Right lobe of liver (tissue), 6 donors: Measurements from ENCODE around the gene RNF44. TPM values are rescaled to one million over a fixed set of nuclear protein-coding genes. Genes with fewer than 3 reads are reported as not detected.

Experiments
- ATAC-seq, 4 donors: fragments of 200-7000 bp; cut with Tn5 transposase; one replicate each; pipeline ENCODE4 v1.9.1; 2020; ENCODE audit warnings: mild to moderate bottlenecking in 4 of 4, moderate library complexity in 4 of 4
- DNase-seq, 3 donors: peaks; one replicate each; pipeline ENCODE4 v3.0.0-alpha.2; 2020
- H3K27ac ChIP-seq, 3 donors: fragments of 200-600 bp; one replicate each; pipeline ENCODE4 v1.8.0; 2022
- H3K27me3 ChIP-seq, 2 donors: fragments of 200-600 bp; one replicate each; pipeline ENCODE4 v1.8.0; 2022
- H3K36me3 ChIP-seq, 4 donors: fragments of 200-600 bp; sonication (generic) in 1 of 4; one replicate each; pipeline versions ENCODE4 v1.5.1 to v1.8.0; 2017 to 2022; ENCODE audit warnings: control low read depth in 1 of 4
- H3K4me1 ChIP-seq, 4 donors: fragments of 200-600 bp; sonication (generic) in 1 of 4; one replicate each; pipeline versions ENCODE4 v1.5.1 to v1.8.0; 2017 to 2022; ENCODE audit warnings: control low read depth in 1 of 4
- H3K4me3 ChIP-seq, 3 donors: fragments of 200-600 bp; one replicate each; pipeline ENCODE4 v1.8.0; 2022
- H3K9me3 ChIP-seq, 4 donors: fragments of 200-600 bp; sonication (generic) in 1 of 4; one replicate each; pipeline versions ENCODE4 v1.5.1 to v1.8.0; 2017 to 2022; ENCODE audit warnings: control low read depth in 1 of 4
- CTCF ChIP-seq, 4 donors: fragments of 200-600 bp in 3 of 4; fragments of 450-650 bp in 1 of 4; IDR thresholded peaks; one replicate each; pipeline versions ENCODE4 v1.5.1 to v1.8.0; 2016 to 2022; ENCODE audit warnings: antibody characterized with exemption in 4 of 4, mild to moderate bottlenecking in 2 of 4
- POLR2A ChIP-seq: fragments of 450-650 bp; IDR thresholded peaks from one replicate; pipeline ENCODE4 v1.6.1; 2017; ENCODE audit warnings: antibody characterized with exemption, mild to moderate bottlenecking
- WGBS: methylation state at CpG from one replicate; pipeline ENCODE4 v1.1.6; 2018; ENCODE audit warnings: low coverage, low lambda C conversion rate; ENCODE audit not compliant: insufficient coverage; ENCODE audit errors: missing lambda C conversion rate; 5-methylcytosine and 5-hydroxymethylcytosine counted together
- intact Hi-C, 2 donors: fragments of 100-400 bp; cut with DNase I; formaldehyde crosslinking; loops; one replicate each; pipeline versions ENCODE4 v1.11.2 to v1.14.1; 2022
- total RNA-seq, 6 experiments: library from RNA; depleted of rRNA in 2 of 6; stranded (reverse); fragments of >200 nt in 2 of 6; fragmentation: NEBNext Ultra II Directional in 3 of 6; extraction: Animal tissue kit (Norgen Biotek cat#: 25700) in 3 of 6; gene quantifications; one replicate each; pipeline versions ENCODE4 v1.1.0 to v1.2.4, GENCODE V29; 2016 to 2023
- donor health status: DM: no; HTN: yes; CAD: no.
- donor health status: DM: no; HTN: no; CAD: no.
- donor health status: DM: no; HTN: no; CAD: no.
- donor health status: DM: no; HTN: yes; CAD: no.
- donor health status: DM: no; HTN: yes; CAD: no.

The RNF44 gene
- total RNA-seq, 6 experiments from 2014 or later: 5.1 to 16.3 (median 12.7) TPM

- Histone ChIP-seq H3K27me3 (no peaks in the 10 kb centered on the region), H3K4me3 (no peak overlapping the region), H3K36me3 (no peaks in the 10 kb centered on the region), H3K4me1 (peaks cover 0 to 9% (median 0%) of the 10 kb centered on the region in 4 donors), H3K9me3 (no peaks in the 10 kb centered on the region), H3K27ac (no peak overlapping the region)
- WGBS: 94% methylated on average over 6 of the region's 6 CpGs
- ATAC-seq: no peak
- no peak for DNase-seq
- no peak for TF ChIP-seq CTCF (IDR thresholded peaks at IDR 0.05)
- TF ChIP-seq POLR2A: no peak
- intact Hi-C loops: no loop called here
Measured at GRCh38 chr5:176545388-176545736, 8.2 kb upstream of the RNF44 start.

- 0% methylated on average over 20 of the region's 63 CpGs for WGBS
- no peaks in the 10 kb centered on the region for H3K4me1 ChIP-seq
- ATAC-seq (peak; percentile 72 to 84 (median 82)), DNase-seq (peak; percentile 71 to 81 (median 81))
- peak overlapping the region; percentile 30 to 63 (median 60) for H3K27ac ChIP-seq
- no peaks in the 10 kb centered on the region for H3K27me3 ChIP-seq
- no peaks in the 10 kb centered on the region for H3K9me3 ChIP-seq
- intact Hi-C loops: no loop called here
- no peaks in the 10 kb centered on the region for H3K36me3 ChIP-seq
- TF ChIP-seq CTCF (IDR thresholded peaks at IDR 0.05): no peak
- peak; percentile 48 for TF ChIP-seq POLR2A
- peak overlapping the region; percentile 54 to 66 (median 63) for H3K4me3 ChIP-seq
Measured at GRCh38 chr5:176543428-176544182, 6.4 kb upstream of the RNF44 start.

- DNase-seq (peak in 1 of 3 donors; percentile 43), ATAC-seq (peak; percentile 44 to 54 (median 48))
- Histone ChIP-seq H3K4me3 (peak overlapping the region; percentile 58 to 66 (median 63)), H3K36me3 (no peaks in the 10 kb centered on the region), H3K9me3 (no peaks in the 10 kb centered on the region), H3K27ac (peak overlapping the region in 2 of 3 donors; percentile 36 to 60), H3K27me3 (no peaks in the 10 kb centered on the region), H3K4me1 (no peaks in the 10 kb centered on the region)
- TF ChIP-seq POLR2A (no peak), CTCF (IDR thresholded peaks at IDR 0.05) (peak in 2 of 4 donors; percentile 32 to 45)
- intact Hi-C loops: no loop called here
- WGBS: 16% methylated on average over 7 of the region's 110 CpGs
Measured at GRCh38 chr5:176542596-176543427, 5.6 kb upstream of the RNF44 start.

GRCh38 chr5:176542135-176542595 is 5.0 kb upstream of the RNF44 start:
- peak overlapping the region in 2 of 3 donors; percentile 33 to 60 for H3K27ac ChIP-seq
- H3K36me3 ChIP-seq: no peaks in the 10 kb centered on the region
- intact Hi-C loops: no loop called here
- no peaks in the 10 kb centered on the region for H3K9me3 ChIP-seq
- H3K27me3 ChIP-seq: no peaks in the 10 kb centered on the region
- no peak for TF ChIP-seq CTCF (IDR thresholded peaks at IDR 0.05)
- TF ChIP-seq POLR2A: no peak
- ATAC-seq (no peak), DNase-seq (no peak)
- peak overlapping the region; percentile 58 to 66 (median 59) for H3K4me3 ChIP-seq
- no peaks in the 10 kb centered on the region for H3K4me1 ChIP-seq
- 53% methylated on average over 3 of the region's 16 CpGs for WGBS
